ENCODE data around the gene TUT4.

TUT4 gene

DNA sequence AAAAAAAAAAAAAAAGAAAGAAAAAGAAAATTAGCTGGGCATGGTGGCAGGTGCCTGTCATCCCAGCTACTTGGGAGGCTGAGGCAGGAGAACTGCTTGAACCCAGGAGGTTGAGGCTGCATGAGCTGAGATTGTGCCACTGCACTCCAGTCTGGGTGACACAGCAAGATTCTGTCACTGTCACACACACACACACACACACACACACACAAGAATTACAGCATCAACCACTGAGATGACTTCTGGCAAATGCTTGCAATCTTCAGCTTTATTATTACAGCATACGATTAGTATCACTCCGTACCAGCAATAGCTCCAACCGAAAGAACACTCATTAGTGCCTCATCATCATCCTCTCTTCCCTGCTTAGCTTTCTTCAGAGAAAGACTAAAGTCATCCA, 153.3 kb downstream of the TUT4 start:
- no peak for DNase-seq

DNA sequence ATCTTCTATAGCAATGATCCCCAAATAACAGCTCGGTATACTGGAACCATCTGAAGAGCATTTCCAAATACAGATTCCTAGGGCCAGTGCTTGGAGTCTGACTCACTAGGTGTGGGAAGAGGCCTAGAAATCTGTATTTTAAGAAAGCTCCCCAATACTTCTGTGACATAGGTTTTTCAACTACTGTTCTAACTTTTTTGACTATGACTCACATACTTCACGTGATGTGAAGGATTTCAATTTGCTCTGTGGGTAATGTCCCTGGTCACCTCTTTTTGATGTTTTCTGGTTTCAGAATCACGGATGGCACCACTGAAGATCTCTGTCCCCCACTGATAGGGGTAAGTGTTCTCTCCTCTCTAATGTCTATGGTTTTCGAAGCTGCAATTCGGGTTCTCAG, 159.7 kb downstream of the TUT4 start:
- DNase-seq: no peak

DNA sequence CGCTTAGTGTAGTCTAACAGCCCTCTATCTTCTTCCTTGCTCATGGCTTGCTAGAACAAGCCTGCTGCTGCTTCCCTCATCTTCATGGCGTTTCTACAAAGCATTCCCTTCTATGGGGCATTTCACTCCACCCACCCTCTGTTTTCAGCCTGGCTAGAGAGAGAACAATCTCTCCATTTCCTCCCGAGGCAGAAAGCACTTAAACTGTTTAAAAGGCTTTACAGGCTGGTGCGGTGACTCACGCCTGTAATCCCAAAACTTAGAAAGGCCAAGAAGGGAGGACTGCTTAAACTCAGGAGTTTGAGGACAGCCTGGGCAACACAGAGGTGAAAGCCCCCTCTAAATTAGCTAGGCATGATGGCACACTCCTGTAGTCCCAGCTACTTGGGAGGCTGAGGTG, 166.4 kb downstream of the TUT4 start:
- no peak for DNase-seq

DNA sequence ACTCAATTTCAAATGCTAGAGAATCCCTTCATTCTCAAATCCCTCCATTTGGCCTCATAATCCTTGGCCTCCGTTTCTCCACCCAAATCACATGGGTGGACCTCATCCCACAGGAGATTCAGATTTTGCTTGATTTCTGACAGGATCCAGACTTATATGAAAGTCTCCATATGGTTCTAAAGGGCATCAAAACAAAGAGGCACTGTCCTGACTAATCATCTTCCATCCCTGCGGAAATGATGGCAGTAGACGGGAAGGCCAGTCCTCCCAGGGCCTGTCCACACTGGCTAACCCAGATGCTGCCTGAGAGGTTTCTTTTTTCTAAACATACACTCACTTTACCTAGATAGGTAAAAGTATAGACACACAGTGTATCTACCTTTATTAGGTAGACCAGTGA, 167.5 kb downstream of the TUT4 start:
- DNase-seq: no peak

Measured in hippocampal formation (tissue), 2 donors.